Activated naive CD4-positive, alpha-beta T cell treated with anti-CD3 and anti-CD28 coated beads, Interleukin-2, amount 50 U/mL, for 24 hours (primary cell): ENCODE measurements around the gene KRT32.
"Not testable (repeated sequence)": the region's sequence is repeated elsewhere in the genome, so short reads cannot be mapped to it uniquely, and the experiment has no call there.

Source experiments
- H3K27ac Mint-ChIP-seq: one replicate; pipeline ENCODE4 v1.8.0; 2021; ENCODE audit warnings: mild to moderate bottlenecking, mixed read lengths
- H3K27me3 Mint-ChIP-seq: one replicate; pipeline ENCODE4 v1.8.0; 2021; ENCODE audit warnings: mixed read lengths
- H3K36me3 Mint-ChIP-seq: one replicate; pipeline ENCODE4 v1.8.0; 2021; ENCODE audit warnings: mixed read lengths
- H3K4me1 Mint-ChIP-seq: one replicate; pipeline ENCODE4 v1.8.0; 2021; ENCODE audit warnings: mixed read lengths
- H3K4me3 Mint-ChIP-seq: one replicate; pipeline ENCODE4 v1.8.0; 2021; ENCODE audit warnings: mild to moderate bottlenecking, mixed read lengths
- H3K9me3 Mint-ChIP-seq: one replicate; pipeline ENCODE4 v1.8.0; 2021; ENCODE audit warnings: mixed read lengths

The KRT32 gene

DNA sequence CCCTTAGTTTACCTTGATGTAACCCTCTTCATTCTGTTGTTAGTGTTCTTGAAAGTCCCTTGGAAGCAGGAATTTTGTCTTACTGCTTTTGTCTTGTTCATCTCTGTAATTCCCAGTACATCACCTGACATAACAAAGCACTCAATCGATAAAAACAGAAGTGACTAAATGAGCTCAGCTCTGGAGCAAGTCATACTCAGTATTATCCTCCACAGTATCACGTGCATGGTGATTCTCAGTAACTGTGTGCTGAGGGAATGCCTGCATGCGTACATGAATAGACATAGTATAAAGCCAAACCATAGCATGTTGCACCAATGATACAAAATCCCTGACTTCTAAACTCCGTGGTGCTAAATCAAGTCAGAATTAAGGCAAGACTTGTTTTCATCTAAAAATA, 33.6 kb downstream of the KRT32 start:
- Mint-ChIP-seq H3K27ac (no peak overlapping the region), H3K36me3 (no peaks in the 10 kb centered on the region), H3K4me1 (peaks cover 7% of the 10 kb centered on the region), H3K9me3 (no peaks in the 10 kb centered on the region), H3K27me3 (peaks cover 3% of the 10 kb centered on the region), H3K4me3 (no peak overlapping the region)

DNA sequence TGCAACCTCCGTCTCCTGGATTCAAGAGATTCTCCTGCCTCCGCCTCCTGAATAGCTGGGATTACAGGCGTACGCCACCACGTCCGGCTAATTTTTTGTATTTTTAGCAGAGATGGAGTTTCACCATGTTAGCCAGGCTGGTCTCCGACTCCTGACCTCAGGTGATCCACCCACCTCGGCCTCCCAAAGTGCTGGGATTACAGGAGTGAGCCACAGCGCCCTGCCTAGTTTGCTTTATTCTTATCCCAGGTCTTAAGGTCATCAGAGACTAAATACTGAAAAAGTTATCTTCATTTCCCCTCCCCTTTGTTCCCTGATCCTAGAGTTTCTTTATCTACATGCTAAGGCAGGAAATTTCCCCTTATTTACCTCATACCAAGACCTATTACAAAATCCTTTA, 36.8 kb downstream of the KRT32 start:
- H3K36me3 Mint-ChIP-seq, H3K4me3 Mint-ChIP-seq, H3K27me3 Mint-ChIP-seq, H3K9me3 Mint-ChIP-seq, H3K27ac Mint-ChIP-seq, H3K4me1 Mint-ChIP-seq: not testable (repeated sequence)

DNA sequence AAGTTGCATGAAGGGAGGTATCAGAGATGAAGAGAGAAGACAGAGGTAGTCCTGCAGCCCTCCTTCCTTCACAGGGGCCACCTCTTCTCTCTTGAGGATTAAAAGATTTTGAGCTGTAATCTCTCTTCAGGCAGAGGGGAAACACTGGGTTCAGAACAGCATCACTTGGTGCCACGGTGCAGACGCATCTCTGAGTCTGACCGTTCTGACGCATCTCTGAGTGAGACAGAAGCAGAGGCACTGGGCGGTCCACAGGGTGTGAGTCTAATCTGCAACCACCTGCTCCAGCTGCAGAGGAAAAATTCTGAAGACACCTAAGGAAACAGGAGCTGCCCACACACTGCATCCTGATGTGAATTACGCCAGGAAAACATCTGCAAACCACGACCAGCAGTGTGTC, 37.5 kb downstream of the KRT32 start:
- Mint-ChIP-seq H3K36me3 (no peaks in the 10 kb centered on the region), H3K4me3 (no peak overlapping the region), H3K27me3 (peaks cover 3% of the 10 kb centered on the region), H3K27ac (no peak overlapping the region), H3K9me3 (no peaks in the 10 kb centered on the region), H3K4me1 (peaks cover 4% of the 10 kb centered on the region)

DNA sequence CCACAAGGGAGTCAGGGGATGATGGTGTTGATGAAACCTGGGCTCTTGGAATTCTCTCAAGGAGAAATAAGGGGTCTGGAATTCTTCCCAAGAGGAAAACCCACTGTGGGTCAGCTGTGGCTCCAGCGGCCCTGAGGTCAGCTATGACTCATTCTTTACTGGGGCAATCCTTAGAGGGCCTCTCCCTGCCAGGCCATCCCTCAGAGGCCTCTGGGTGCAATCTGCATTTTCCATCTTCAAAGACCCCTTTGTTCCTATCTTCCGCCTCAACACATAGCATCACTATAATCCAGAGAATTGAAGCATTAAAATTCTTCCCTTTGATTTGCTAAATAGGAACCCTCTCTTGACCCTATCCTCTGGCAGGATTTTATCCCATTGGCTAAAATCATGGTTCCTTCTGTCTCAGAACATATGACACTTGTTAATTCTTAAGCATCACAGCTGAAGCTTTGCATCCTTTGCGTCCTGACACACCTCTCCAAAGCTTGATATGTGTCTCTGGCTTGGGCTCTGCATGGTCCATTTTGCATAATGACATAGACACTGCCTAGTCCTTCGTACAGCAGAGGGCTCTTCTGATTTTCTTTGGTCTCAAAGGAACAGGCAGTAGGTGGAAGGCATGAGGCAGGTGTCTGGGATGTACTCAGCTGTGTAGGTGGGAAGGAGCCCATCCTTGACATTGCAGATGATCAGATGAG, 38.4 kb downstream of the KRT32 start:
- H3K4me3 Mint-ChIP-seq = no peak overlapping the region
- H3K27ac Mint-ChIP-seq = no peak overlapping the region
- no peaks in the 10 kb centered on the region for H3K4me1 Mint-ChIP-seq
- no peaks in the 10 kb centered on the region for H3K36me3 Mint-ChIP-seq
- peaks cover 3% of the 10 kb centered on the region for H3K27me3 Mint-ChIP-seq
- H3K9me3 Mint-ChIP-seq = no peaks in the 10 kb centered on the region

DNA sequence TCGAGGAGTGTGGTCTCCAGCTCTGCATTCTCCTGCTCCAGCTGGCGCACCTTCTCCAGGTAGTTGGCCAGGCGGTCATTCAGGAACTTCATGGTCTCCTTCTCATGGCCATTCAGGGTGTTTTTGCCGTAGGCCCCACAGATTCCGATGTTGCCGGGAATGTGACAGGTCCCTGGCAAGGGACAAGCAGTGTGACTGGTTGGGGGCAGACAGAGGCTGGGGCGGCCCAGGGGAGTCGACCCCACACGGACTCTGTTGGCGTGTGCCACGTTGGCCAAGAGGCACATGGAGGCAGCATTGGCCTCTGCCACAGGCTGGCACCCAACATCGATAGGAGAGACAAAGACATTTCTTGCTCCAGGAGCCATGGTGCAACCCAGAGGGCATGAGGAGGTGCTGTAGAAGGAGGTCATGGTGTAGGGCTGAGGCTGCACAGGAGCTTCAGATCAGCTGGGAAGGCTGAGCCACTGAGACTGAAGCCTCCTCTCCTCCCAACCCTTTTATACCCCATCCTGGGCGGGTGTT, 43.0 kb downstream of the KRT32 start, which contains the start of gene KRT37:
KRT37 (minus strand) TSS at position 475 of the 525 bp plus-strand sequence; CDS start at position 413, 62 bp downstream.
- H3K4me1 Mint-ChIP-seq = no peaks in the 10 kb centered on the region
- H3K27ac Mint-ChIP-seq = no peak within 1 kb of the TSS
- H3K36me3 Mint-ChIP-seq = no peaks in the 10 kb centered on the region
- H3K4me3 Mint-ChIP-seq = no peak within 1 kb of the TSS
- H3K9me3 Mint-ChIP-seq = no peaks in the 10 kb centered on the region
- no peaks in the 10 kb centered on the region for H3K27me3 Mint-ChIP-seq

DNA sequence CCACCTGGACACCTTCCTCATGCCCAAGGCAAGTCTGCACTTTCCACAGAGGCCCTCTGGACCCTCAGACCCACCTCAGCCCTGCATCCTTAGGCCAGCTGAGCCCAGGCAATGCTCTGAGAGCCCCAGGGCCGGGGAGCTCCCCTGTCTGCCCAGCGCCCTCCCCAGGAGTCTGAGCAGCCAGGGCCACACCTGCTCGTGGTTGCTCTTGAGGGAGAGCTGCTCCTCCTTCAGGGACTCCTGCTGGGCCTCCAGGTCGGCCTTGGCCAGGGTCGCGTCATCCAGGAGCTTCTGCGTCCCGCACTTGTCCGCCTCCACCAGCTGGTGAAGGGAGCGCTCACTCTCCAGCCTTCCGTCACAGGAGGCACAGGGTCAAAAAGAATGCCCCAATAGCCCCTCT, 44.6 kb downstream of the KRT32 start:
- not testable (repeated sequence) for H3K27me3 Mint-ChIP-seq, H3K27ac Mint-ChIP-seq, H3K4me3 Mint-ChIP-seq, H3K9me3 Mint-ChIP-seq, H3K36me3 Mint-ChIP-seq, H3K4me1 Mint-ChIP-seq

DNA sequence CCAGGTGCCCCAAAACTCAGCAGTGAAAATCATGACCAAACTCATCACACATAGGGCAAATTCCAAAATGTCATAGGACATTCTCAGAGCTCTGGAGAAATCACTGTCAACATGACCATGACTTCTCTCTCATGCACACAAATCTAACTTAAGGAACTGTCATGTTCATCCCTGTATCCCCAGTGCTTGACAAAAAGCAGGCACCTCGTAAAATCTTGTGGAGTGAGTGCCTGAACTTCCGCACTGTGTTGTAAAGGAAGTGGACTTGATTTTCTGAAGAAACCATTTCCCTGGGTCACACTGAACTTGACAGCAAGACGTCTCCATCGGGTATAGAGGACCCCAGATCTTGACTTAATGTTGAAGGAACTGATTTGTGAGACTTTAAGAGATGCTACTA, 45.6 kb downstream of the KRT32 start:
- no peaks in the 10 kb centered on the region for H3K27me3 Mint-ChIP-seq
- H3K4me1 Mint-ChIP-seq = peaks cover 4% of the 10 kb centered on the region
- no peaks in the 10 kb centered on the region for H3K9me3 Mint-ChIP-seq
- no peak overlapping the region for H3K4me3 Mint-ChIP-seq
- H3K27ac Mint-ChIP-seq = no peak overlapping the region
- H3K36me3 Mint-ChIP-seq = no peaks in the 10 kb centered on the region

DNA sequence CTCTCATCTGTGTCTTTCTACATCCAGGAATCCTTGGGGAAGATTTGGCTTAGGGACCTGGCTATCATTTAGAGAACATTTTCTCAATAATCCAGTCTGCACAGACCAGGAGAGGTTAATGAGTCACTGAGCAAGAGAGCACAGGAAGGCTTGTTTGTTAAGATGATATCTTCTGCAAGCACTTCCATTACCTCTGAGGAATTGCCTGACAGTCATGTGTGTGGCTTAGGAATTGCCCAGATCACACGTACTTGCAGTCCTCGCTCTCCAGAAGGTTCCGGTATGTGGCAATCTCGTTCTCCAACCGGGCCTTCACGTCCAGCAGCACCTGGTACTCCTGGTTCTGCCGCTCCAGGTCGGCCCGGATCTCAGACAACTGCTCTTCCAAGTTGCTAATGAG, 46.1 kb downstream of the KRT32 start:
- Mint-ChIP-seq H3K27ac (no peak overlapping the region), H3K4me1 (peaks cover 4% of the 10 kb centered on the region), H3K9me3 (no peaks in the 10 kb centered on the region), H3K4me3 (no peak overlapping the region), H3K36me3 (no peaks in the 10 kb centered on the region), H3K27me3 (no peaks in the 10 kb centered on the region)

DNA sequence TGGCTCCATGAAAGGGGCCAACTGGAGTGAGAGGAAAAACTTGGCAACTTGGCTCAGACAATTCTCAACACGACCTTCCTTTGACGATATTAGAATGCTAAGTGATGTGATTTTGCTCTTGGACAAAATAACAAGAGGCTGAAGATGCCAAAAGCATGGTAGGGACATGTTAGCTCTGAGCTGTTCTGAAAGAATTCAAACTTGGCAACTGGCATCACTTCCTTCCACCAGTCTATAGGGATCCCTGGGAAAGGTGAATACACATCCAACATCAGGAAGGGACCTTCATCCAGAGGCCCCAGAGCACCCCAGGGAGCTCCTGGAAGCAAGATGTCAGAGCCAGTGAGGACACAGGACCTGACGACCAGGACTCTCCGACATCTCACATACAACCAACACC, 47.1 kb downstream of the KRT32 start:
- Mint-ChIP-seq H3K4me1 (peaks cover 4% of the 10 kb centered on the region), H3K27ac (no peak overlapping the region), H3K36me3 (no peaks in the 10 kb centered on the region)

DNA sequence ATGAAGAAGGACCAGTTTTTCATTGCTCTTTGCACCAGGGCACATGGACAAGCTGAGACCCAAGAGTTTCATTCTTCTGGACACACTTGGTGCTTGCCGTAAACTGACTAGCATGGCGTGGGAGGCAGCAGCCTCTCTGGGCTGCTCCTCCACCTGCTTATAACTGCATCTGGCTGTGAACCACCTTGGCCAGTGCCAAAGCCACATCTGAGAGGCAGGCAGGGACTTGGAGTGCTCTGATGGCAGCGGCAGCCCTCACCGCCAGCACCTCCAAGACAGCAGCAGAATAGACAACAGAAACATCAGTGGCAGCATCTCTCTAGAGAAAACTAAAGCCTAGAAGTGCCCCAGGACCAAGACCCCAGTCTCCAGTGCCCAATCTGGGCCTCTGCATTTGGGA, 47.5 kb downstream of the KRT32 start:
- Mint-ChIP-seq H3K27ac (no peak overlapping the region), H3K9me3 (no peaks in the 10 kb centered on the region), H3K4me1 (peaks cover 4% of the 10 kb centered on the region), H3K27me3 (no peaks in the 10 kb centered on the region), H3K4me3 (no peak overlapping the region), H3K36me3 (no peaks in the 10 kb centered on the region)

More for the DNA sequence above, 47.1 kb downstream of the KRT32 start:
- Mint-ChIP-seq H3K27me3 (no peaks in the 10 kb centered on the region), H3K4me3 (no peak overlapping the region), H3K9me3 (no peaks in the 10 kb centered on the region)

DNA sequence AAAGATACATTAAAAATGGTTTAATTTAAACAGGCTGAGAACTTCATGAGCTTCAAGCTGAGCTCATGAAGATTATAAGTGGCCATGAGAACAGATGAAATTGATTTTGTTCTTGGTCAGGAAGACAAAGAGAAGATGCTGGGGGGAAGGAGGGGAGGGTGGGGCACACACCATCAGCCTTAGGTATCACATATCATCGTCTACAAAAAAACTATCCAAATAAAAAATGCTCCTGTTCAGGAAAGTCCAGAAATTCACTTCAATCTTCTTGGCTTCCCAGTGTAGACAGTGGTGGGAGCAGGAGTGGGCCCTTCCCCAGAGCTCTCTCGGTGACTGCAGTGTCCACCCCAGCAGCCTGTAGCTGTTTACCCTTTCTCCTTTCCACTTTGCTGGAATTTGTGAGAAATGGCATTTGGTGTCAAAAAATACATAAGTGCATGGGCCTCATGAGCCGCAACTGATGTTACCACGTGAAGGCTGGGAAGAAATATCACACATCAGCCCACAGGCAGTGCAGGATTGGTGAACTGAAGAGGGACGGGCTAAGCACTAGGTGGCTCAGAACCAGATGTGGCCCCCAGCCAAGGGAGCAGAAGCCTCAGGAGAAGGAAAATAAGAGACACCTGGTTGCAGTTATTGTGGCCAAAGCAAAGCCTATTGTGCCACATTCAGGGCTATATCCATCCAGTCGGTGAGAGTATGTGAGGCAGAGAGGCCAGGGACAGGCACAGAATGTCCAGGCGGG, 48.9 kb downstream of the KRT32 start:
- Mint-ChIP-seq H3K9me3 (no peaks in the 10 kb centered on the region), H3K36me3 (no peaks in the 10 kb centered on the region), H3K27me3 (no peaks in the 10 kb centered on the region), H3K4me1 (peaks cover 4% of the 10 kb centered on the region), H3K27ac (no peak overlapping the region), H3K4me3 (no peak overlapping the region)

DNA sequence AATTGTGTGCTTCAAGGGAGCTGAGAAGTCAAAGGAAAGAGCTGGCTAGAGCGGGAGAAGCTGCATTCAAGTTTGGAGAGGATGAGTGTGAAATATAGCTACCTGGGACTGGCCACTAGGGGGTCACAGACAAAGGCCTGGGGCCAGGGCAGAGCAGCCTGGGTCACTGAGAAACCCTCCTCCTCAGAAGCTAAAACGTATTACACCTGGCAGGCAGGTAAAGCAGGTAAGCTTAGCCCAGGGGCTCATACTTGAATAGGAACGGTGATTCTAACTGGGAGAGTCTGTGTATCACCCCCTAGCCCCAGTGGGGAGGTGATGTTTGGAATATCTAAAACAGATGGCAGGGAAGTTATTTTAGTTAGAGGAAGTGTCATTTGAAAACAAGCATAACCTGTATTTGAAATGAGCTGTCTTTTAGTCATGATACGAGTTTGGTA, 49.6 kb downstream of the KRT32 start:
- Mint-ChIP-seq H3K9me3 (no peaks in the 10 kb centered on the region), H3K27ac (peak overlapping the region; percentile 9), H3K4me3 (no peak overlapping the region), H3K4me1 (peaks cover 4% of the 10 kb centered on the region), H3K36me3 (no peaks in the 10 kb centered on the region), H3K27me3 (no peaks in the 10 kb centered on the region)

DNA sequence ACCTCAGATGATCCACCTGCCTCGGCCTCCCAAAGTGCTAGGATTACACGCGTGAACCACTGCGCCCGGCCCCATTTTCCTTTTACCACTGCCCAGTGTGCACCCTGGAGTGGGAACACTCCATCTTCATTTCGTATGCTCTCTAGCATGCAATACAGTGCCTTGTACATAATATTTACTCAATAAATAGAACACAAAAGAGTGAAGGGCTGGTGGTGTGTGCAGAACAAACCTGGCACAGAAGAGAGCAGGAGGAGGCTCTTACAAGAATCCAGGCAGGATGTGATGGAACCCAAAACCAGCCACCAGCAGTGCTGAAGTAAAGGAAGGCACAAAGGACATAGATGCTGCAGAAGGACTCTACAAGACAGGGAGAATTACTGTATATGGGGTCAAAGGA, 50.1 kb downstream of the KRT32 start:
- H3K9me3 Mint-ChIP-seq = no peaks in the 10 kb centered on the region
- no peaks in the 10 kb centered on the region for H3K27me3 Mint-ChIP-seq
- no peak overlapping the region for H3K4me3 Mint-ChIP-seq
- no peaks in the 10 kb centered on the region for H3K36me3 Mint-ChIP-seq
- H3K4me1 Mint-ChIP-seq = peaks cover 4% of the 10 kb centered on the region
- H3K27ac Mint-ChIP-seq = no peak overlapping the region

DNA sequence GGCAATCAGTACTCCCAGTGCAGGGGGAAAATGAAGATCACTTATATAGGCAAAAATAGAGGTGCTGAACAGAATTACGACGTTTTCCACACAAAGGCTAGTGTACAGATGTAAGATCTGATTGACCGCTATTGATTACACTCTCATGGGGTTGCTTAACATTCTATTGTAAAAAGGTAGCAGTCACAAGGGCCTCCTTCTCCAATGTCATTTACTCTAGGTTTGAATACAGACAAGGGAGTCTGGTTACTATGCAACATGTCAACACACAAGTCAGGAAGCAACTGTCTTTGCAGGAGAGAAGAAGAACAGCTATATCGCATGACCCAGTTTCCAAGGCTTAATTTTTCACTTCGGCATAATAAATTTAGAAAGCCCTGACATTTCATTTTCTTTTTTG, 50.7 kb downstream of the KRT32 start:
- Mint-ChIP-seq H3K4me3 (no peak overlapping the region), H3K4me1 (peaks cover 4% of the 10 kb centered on the region), H3K36me3 (no peaks in the 10 kb centered on the region), H3K27ac (no peak overlapping the region), H3K27me3 (no peaks in the 10 kb centered on the region), H3K9me3 (no peaks in the 10 kb centered on the region)

DNA sequence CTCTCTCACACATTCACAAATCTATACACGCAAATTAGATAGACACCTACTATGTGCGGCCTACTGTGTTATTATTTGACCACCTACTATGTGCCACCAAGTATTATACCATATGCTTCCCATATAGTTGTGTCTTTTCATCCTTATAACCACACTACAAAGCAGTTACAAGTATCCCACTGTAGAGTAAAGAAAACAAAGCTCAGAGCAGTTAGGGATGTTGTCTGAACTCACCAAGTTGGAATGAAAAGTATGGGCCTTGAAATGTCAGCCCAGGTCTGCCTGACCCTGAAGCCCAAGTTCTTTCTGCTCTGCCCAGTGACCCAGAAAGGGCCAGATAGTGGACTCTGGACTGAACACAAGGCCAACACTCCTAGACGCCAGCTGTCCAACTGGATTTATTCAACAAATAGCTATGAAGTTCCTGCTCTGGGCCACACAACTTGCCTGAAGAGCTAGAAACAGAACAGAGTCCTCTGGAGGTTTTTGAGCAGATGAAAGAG, 51.3 kb downstream of the KRT32 start:
- Mint-ChIP-seq H3K9me3 (no peaks in the 10 kb centered on the region), H3K27me3 (no peaks in the 10 kb centered on the region), H3K4me1 (peaks cover 4% of the 10 kb centered on the region), H3K4me3 (no peak overlapping the region), H3K36me3 (no peaks in the 10 kb centered on the region), H3K27ac (no peak overlapping the region)

DNA sequence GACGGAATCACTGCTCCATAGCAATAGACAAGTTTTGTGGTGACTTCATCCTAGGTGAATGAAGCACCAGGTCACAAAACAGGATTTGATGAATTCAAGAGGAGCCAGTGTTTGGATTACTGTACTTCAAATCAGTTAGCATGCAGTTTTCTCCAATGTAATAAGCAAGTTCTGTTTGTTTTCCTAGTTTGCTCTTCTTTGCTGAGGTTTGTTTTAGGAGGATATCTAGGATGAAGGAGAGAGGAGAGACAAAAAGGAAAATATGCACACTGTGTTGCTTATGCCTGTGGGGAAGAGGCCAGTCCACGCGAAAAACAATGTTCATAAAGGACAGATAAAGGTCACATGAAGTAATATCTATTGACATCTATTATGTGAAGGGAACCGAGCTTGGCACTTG, 51.8 kb downstream of the KRT32 start:
- no peaks in the 10 kb centered on the region for H3K9me3 Mint-ChIP-seq
- no peak overlapping the region for H3K27ac Mint-ChIP-seq
- H3K4me3 Mint-ChIP-seq = no peak overlapping the region
- peaks cover 4% of the 10 kb centered on the region for H3K4me1 Mint-ChIP-seq
- no peaks in the 10 kb centered on the region for H3K27me3 Mint-ChIP-seq
- H3K36me3 Mint-ChIP-seq = no peaks in the 10 kb centered on the region
